GM06990 (cell line): ENCODE data around the gene ZNF354C.

Source experiments
- DNase-seq: peaks from one replicate; pipeline ENCODE4 v3.0.0-alpha.2; 2011; ENCODE audit not compliant: insufficient read length; ENCODE audit errors: extremely low read depth
- H3K27me3 ChIP-seq: replicated peaks from 2 replicates; pipeline ENCODE4 v1.6.0; 2011; ENCODE audit warnings: low read length; ENCODE audit not compliant: control insufficient read depth, insufficient read depth
- H3K36me3 ChIP-seq: 2 replicates; pipeline ENCODE4 v1.5.1; 2011; ENCODE audit warnings: low read length; ENCODE audit not compliant: control insufficient read depth, insufficient read depth
- H3K4me3 ChIP-seq: replicated peaks from 2 replicates; pipeline ENCODE4 v1.5.1; 2011; ENCODE audit warnings: low read depth, mild to moderate bottlenecking, control low read depth, low read length
- CTCF ChIP-seq: IDR thresholded peaks from 2 replicates; pipeline ENCODE4 v1.5.1; 2011; ENCODE audit warnings: low read length, control low read depth, mild to moderate bottlenecking, inconsistent platforms; ENCODE audit not compliant: insufficient read depth, poor library complexity, severe bottlenecking

The ZNF354C gene

DNA sequence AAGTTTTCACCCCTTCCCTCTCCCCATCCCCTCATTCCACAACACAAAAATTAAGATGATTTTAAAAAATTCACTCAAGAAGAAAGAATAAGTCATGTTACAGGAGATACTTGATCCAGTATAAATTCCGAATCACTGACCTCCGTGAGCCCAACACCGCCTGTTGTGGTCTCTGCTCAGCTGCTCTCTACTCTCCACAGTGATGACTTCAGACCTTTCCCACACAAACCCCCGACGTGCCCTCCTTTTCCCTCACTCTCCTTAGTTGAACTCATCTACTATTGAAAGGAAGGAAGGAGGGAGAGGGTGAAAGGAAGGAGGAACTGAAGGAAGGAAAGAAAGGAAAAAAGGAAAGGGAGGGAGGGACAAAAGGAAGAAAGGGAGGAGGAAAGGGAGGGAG lies 55.1 kb downstream of the ZNF354C start:
- Histone ChIP-seq H3K4me3 (no peak overlapping the region), H3K36me3 (no peaks in the 10 kb centered on the region)
- DNase-seq = no peak

GRCh38 chr5:179115845-179116524 lies 55.8 kb downstream of the ZNF354C start:
- DNase-seq = no peak
- no peaks in the 10 kb centered on the region for H3K36me3 ChIP-seq
- no peaks in the 10 kb centered on the region for H3K27me3 ChIP-seq
- no peak overlapping the region for H3K4me3 ChIP-seq
- no peak for TF ChIP-seq CTCF

More for the DNA sequence above, 55.1 kb downstream of the ZNF354C start:
- no peaks in the 10 kb centered on the region for H3K27me3 ChIP-seq
- no peak for TF ChIP-seq CTCF

DNA sequence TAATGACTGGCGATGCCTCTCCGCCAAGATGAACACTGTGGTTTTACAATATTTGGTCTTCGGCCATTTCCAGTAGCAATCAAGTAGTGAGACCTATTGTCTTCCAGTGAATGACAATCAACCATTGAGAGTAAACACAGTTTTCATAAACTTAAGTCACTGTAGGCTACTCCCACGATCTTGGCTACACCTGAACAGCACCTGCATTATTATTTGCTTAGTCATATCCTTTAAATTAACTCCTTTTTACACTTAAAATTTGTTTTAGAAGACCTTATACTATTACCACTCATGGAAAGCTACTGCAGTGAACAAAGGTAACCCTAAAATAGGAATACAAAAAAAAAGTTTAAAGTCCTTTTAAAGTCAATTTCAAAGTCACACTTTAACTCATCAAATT lies 58.2 kb downstream of the ZNF354C start:
- H3K4me3 ChIP-seq = no peak overlapping the region
- TF ChIP-seq CTCF = no peak
- no peaks in the 10 kb centered on the region for H3K27me3 ChIP-seq
- DNase-seq = no peak
- H3K36me3 ChIP-seq = no peaks in the 10 kb centered on the region

GRCh38 chr5:179118756-179119414 lies 58.7 kb downstream of the ZNF354C start:
- no peaks in the 10 kb centered on the region for H3K27me3 ChIP-seq
- DNase-seq = no peak
- TF ChIP-seq CTCF = no peak

GRCh38 chr5:179119415-179120170 lies 59.4 kb downstream of the ZNF354C start:
- Histone ChIP-seq H3K4me3 (no peak overlapping the region), H3K27me3 (no peaks in the 10 kb centered on the region), H3K36me3 (no peaks in the 10 kb centered on the region)
- DNase-seq = no peak
- TF ChIP-seq CTCF = no peak

More at GRCh38 chr5:179118756-179119414, 58.7 kb downstream of the ZNF354C start:
- H3K36me3 ChIP-seq = no peaks in the 10 kb centered on the region
- no peak overlapping the region for H3K4me3 ChIP-seq
